Measurements from ENCODE around the gene MRPL23. TPM values are rescaled to one million over a fixed set of nuclear protein-coding genes. Genes with fewer than 3 reads are reported as not detected.
A peak's percentile ranks its signal among the peaks of the same experiment; 100 is the strongest.

Gene MRPL23
- total RNA-seq, 1 donor from 2014 or later, result 29.2 TPM

DNA sequence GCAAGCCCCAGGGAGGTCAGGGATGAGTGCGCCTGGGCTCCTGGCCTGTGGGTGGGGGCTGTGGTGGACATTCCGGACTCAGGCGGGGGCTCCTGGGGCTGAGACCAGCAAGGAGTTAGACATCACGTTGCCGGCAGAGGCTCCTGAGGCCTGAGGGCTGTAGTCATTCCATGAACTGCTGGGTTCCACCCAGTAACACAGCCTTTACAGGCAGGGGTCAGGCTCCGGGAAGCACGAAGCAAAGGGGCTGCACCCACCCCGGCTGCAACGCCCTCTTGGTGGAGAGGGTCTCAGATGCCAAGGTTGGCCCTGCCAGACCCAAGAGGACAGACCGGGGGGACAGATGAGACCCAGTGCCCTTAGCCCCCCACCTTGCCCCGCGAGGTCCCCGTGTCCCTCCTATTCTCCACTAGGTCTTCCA is 18.7 kb upstream of the MRPL23 start:
- no peaks in the 10 kb centered on the region for H3K9me3 Mint-ChIP-seq (ENCODE audit: unreplicated experiment)
- TF ChIP-seq, protein P1, sequence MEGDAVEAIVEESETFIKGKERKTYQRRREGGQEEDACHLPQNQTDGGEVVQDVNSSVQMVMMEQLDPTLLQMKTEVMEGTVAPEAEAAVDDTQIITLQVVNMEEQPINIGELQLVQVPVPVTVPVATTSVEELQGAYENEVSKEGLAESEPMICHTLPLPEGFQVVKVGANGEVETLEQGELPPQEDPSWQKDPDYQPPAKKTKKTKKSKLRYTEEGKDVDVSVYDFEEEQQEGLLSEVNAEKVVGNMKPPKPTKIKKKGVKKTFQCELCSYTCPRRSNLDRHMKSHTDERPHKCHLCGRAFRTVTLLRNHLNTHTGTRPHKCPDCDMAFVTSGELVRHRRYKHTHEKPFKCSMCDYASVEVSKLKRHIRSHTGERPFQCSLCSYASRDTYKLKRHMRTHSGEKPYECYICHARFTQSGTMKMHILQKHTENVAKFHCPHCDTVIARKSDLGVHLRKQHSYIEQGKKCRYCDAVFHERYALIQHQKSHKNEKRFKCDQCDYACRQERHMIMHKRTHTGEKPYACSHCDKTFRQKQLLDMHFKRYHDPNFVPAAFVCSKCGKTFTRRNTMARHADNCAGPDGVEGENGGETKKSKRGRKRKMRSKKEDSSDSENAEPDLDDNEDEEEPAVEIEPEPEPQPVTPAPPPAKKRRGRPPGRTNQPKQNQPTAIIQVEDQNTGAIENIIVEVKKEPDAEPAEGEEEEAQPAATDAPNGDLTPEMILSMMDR (IDR thresholded peaks at IDR 0.05), result no peak
- H3K4me3 Mint-ChIP-seq (ENCODE audit: unreplicated experiment), result no peak overlapping the region
- peaks cover 28% of the 10 kb centered on the region for H3K4me1 Mint-ChIP-seq (ENCODE audit: unreplicated experiment)
- no peak for DNase-seq (ENCODE audit: extremely low spot score, unreplicated experiment)
- no peak overlapping the region for H3K27ac Mint-ChIP-seq (ENCODE audit: unreplicated experiment)
- peaks cover under 1% of the 10 kb centered on the region for H3K36me3 Mint-ChIP-seq (ENCODE audit: unreplicated experiment)
- H3K27me3 Mint-ChIP-seq (ENCODE audit: unreplicated experiment), result peaks cover 7% of the 10 kb centered on the region

DNA sequence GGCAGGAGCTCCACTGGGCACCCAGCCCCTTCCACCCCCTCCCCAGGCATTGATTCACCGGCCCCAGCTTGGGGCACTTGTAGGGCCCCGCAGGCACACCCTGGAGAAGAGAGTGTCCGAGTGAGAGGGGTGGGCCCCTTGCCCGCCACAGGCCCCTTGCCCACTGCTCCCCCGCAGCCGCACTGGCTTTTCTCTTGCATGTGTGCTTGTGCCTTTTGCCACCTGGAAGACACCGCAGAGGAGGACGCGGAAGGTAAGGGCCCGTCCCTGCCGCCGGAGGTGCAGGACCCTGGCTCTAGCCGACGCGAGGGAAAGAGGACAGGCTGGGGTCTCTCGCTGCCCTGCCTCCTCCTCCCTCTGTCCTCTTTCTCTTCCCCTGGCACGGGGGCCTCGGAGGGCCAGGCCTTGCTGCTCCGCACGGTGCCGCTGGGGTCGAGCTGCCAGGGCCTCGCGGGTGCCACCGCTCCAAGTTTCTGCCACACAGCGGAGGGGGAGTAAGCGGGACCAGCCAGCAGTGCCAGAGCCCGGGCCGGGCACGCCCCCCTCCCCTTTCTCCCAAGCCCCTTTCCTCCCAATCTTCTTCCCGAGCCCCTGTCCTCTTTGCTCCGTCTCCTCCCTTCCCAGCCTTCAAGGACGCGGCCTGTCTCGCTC is 18.1 kb upstream of the MRPL23 start:
- H3K4me1 Mint-ChIP-seq (ENCODE audit: unreplicated experiment), result peaks cover 28% of the 10 kb centered on the region
- H3K36me3 Mint-ChIP-seq (ENCODE audit: unreplicated experiment), result peaks cover 3% of the 10 kb centered on the region
- peaks cover 10% of the 10 kb centered on the region for H3K27me3 Mint-ChIP-seq (ENCODE audit: unreplicated experiment)
- TF ChIP-seq, protein P1 (IDR thresholded peaks at IDR 0.05), result no peak
- H3K9me3 Mint-ChIP-seq (ENCODE audit: unreplicated experiment), result no peaks in the 10 kb centered on the region
- no peak for DNase-seq (ENCODE audit: extremely low spot score, unreplicated experiment)
- H3K27ac Mint-ChIP-seq (ENCODE audit: unreplicated experiment), result no peak overlapping the region
- no peak overlapping the region for H3K4me3 Mint-ChIP-seq (ENCODE audit: unreplicated experiment)

DNA sequence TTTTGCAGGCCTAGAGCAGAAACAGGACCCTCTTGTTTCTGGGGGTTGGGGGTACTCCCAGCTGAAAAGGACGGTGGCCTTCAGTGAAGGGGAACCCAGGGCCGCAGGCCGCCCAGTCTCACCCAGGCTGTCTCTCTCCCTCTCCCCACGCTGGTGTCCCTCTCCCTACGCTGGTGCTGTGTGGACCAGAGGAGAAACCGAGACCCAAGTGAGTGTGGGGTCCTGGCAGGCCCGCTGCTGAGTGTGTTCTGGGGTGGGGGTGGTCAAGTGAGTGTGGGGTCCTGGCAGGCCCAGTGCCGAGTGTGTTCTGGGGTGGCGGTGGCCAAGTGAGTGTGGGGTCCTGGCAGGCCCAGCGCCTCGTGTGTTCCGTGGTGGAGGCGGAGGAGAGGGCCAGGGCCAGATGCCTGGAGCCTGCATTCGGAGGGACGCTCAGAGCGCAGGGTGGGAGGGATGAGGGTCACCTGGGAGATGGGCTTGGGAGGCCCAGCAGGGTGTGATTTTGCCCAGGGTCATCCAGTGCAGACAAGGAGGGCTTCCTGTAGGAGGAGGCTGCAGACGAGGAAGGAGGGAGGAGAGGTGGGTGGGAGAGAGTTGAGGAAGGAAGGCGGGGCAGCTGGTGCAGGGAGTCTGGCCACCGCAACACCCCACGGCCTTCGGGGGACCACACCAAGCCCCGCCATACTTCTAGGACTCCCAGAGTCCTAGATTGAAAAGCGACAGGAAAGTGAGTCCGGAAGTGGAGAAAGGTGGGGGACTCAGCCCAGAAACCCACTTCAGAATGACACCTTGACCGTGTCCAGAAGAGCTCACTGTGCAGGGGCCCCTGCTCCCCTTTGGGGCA is 17.3 kb upstream of the MRPL23 start:
- H3K4me1 Mint-ChIP-seq (ENCODE audit: unreplicated experiment), result peaks cover 28% of the 10 kb centered on the region

DNA sequence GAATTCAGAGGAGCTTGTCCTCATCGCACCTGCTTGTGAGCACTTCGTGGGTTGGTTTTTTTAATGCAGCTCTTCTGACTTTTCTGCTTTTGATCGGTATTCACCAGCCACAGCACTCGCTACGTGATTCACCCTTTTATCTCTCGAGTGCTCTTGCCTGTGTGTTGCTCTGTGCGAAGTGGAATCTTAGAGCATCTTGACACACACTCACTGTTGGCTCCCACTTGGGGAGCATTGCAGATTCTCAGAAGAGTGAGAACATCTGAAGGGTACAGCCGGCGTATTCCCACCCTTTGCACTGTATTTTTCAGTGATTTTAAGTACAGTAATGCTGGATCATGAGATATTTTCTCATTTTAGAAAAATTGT is 16.7 kb upstream of the MRPL23 start:
- peaks cover 28% of the 10 kb centered on the region for H3K4me1 Mint-ChIP-seq (ENCODE audit: unreplicated experiment)
- no peak overlapping the region for H3K4me3 Mint-ChIP-seq (ENCODE audit: unreplicated experiment)
- peaks cover 3% of the 10 kb centered on the region for H3K36me3 Mint-ChIP-seq (ENCODE audit: unreplicated experiment)
- H3K27me3 Mint-ChIP-seq (ENCODE audit: unreplicated experiment), result peaks cover 10% of the 10 kb centered on the region
- no peaks in the 10 kb centered on the region for H3K9me3 Mint-ChIP-seq (ENCODE audit: unreplicated experiment)
- H3K27ac Mint-ChIP-seq (ENCODE audit: unreplicated experiment), result no peak overlapping the region
- TF ChIP-seq, protein P1 (IDR thresholded peaks at IDR 0.05), result no peak
- DNase-seq (ENCODE audit: extremely low spot score, unreplicated experiment), result no peak

More for the DNA sequence above, 17.3 kb upstream of the MRPL23 start:
- Mint-ChIP-seq H3K4me3 (ENCODE audit: unreplicated experiment) (no peak overlapping the region), H3K36me3 (ENCODE audit: unreplicated experiment) (peaks cover 3% of the 10 kb centered on the region), H3K27me3 (ENCODE audit: unreplicated experiment) (peaks cover 10% of the 10 kb centered on the region), H3K9me3 (ENCODE audit: unreplicated experiment) (no peaks in the 10 kb centered on the region), H3K27ac (ENCODE audit: unreplicated experiment) (no peak overlapping the region)
- peak; percentile 79 for DNase-seq (ENCODE audit: extremely low spot score, unreplicated experiment)
- TF ChIP-seq, protein P1 (IDR thresholded peaks at IDR 0.05), result no peak

Data from osteocyte (in vitro differentiated cells).